ENCODE data around the gene RNU5B-1.

GRCh38 chr15:65342493-65342892 is 38.0 kb downstream of the RNU5B-1 start:
- TF ChIP-seq EZH2 (IDR thresholded peaks at IDR 0.05; ENCODE audit: borderline replicate concordance, insufficient read depth, low read length, poor library complexity, severe bottlenecking) (no peak), CTCF (IDR thresholded peaks at IDR 0.05; ENCODE audit: poor library complexity, severe bottlenecking) (no peak), EP300 (conservative IDR thresholded peaks at IDR 0.05; ENCODE audit: poor library complexity, severe bottlenecking) (no peak), REST (IDR thresholded peaks at IDR 0.05; ENCODE audit: borderline replicate concordance) (no peak), MXI1 (conservative IDR thresholded peaks at IDR 0.05; ENCODE audit: poor library complexity, severe bottlenecking) (no peak), RAD21 (conservative IDR thresholded peaks at IDR 0.05) (no peak), POLR2AphosphoS5 (IDR thresholded peaks at IDR 0.05) (no peak)
